Measurements from ENCODE around the gene GANAB.

GRCh38 chr11:62680825-62681240 is 34.4 kb upstream of the GANAB start:
- TF ChIP-seq EZH2 (IDR thresholded peaks at IDR 0.05; ENCODE audit: insufficient read depth, low read length) (no peak), CTCF (IDR thresholded peaks at IDR 0.05; ENCODE audit: insufficient read depth, low read depth, low read length) (peak; percentile 50)
